CD4-positive, alpha-beta T cell treated with Interferon gamma for 1 hour (primary cell): ENCODE measurements around the gene CNTNAP2.

Experiments used
- DNase-seq: peaks from one replicate; pipeline ENCODE4 v3.0.0-alpha.2; 2020

CNTNAP2 gene

GRCh38 chr7:146701166-146701565 is 584.6 kb downstream of the CNTNAP2 start:
- no peak for DNase-seq

GRCh38 chr7:146702898-146703297 is 586.3 kb downstream of the CNTNAP2 start:
- no peak for DNase-seq

DNA sequence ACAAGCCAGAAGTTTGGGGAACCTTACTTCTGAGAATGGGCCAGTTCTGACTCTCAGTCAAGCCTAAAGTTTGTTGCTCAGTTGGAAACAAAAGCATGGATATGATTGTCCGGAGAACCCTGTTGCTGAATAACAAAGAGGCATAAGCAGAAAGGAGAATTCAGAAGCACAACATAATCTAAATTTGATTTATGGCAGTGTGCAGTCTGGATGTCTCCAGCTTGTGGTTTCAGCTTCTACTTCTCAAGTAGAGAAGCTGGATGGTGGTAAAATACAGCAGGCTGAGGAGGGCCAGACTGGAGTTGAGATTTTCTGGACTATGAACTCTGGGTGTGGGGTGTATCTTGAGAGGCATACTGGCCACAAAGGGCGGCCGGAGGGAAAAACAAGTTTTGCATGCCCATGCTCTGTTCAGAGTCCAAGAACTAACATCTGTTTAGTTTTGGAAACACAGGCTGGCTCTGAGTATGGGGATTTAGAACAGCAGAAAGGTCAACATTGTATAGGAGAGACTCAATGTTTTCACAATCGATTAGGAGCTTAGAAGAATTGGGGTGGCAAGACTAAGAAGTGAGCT is 592.9 kb downstream of the CNTNAP2 start:
- DNase-seq = no peak

- no peak for DNase-seq
Measured at GRCh38 chr7:146713205-146713604, 596.6 kb downstream of the CNTNAP2 start.

DNA sequence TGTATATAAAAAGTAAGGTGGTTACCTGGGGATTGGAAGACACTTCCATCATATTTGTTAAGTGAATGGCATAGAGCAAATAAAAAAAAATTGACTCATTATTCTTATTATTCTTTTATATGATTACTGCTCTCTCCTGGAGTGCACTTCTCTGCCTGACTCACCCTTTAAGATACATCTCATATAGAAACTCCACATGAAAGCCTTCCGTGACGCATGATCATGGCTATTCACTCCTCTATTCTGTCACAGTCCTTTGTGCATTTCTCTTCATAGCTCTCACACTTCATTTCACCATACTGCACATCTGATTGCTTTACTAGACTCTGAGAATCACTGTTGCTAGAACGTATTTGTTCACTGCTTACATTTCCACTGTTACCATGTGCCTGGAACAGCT is 597.3 kb downstream of the CNTNAP2 start:
- no peak for DNase-seq

- DNase-seq = no peak
Measured at GRCh38 chr7:146720195-146720594, 603.6 kb downstream of the CNTNAP2 start.

DNA sequence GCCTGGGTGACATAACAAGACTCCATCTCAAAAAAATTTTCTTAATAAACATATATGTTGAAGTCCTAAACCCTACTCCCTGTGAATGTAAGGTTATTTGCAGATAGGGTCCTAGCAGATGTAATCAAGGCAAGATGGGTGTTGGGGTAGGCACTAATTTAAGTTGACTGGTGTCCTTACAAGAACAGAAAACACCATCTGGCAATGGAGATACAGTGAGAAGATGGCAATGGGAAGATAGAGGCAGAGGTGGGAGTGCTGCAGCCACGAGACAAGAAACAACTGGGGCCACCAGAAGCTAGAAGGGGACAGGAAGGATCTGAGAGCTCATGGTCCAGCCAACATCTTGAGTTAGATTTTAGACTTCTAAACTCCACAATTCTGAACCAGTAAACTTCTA is 606.4 kb downstream of the CNTNAP2 start:
- no peak for DNase-seq

DNA sequence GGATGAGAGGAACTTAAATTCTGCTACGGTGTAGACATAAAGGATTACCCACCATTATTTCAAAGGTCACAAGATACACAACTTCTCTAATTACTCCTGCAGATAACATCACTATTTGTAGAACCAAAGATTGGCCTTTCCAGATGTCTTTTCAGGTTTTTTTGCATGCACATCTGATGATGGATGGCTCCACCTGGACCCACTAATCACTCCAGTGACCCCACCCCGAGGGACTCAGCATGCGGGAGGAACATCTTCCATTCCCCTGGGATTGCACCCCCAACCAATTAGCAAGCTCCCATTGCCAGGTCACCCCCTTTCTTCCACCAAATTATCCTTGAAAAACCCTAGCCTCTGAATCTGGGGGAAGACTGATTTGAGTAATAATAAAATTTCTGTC is 608.9 kb downstream of the CNTNAP2 start:
- no peak for DNase-seq

DNA sequence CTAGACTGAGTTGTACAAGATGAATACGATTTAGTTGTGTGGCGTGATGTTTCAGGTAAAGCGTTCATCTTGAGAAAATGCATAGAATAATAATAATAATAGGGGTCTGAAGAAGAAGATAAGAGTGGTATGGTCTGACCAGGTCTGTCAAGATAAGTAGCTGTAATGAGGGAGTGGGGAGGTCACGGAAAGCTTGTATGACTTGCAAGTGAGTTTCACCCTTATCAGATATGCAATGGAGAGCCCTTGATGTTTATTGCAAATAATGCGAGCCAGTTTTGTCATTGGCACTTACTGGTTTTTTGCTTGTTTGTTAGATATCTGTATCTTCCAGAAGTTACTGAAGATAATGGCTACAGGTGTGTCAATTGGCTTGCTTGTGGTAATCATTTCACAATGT is 611.5 kb downstream of the CNTNAP2 start:
- DNase-seq = no peak

DNA sequence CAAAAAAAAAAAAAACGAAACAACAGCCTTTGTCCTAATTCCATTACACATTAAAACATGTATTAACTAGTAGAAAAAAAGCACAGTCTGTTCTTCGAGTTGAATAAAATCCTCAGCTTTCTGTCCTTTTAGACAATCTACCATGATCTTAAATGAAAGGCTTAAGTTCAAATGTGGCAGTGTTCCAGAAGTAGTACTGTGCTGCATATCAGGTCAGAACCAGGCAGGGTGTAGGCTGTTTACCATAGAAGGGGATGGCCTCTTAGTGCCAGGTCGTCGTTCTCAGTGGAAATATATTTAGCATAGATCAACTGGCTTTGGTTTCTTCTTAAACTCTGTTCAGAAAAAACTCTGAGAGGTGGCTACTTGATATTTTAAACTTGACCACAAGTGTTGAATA is 612.0 kb downstream of the CNTNAP2 start:
- DNase-seq = no peak

DNA sequence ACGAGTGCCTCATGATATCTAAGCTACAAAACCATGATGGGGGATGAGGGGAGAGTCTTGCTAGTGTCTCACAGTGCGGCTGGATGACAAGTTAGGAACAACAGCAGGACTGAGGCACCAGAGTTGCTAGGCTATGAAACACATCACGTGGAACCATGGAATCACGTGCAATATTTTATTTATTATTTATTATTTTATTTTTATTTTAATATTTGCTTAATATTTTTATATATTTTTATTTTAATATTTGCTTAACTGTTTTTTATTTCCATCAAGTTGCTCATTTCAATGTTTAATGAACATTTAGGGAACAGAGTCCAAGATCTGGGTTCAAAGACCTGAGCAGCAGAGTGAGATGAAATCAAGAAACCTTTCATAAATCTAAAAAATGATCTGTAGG is 614.6 kb downstream of the CNTNAP2 start:
- DNase-seq = no peak

GRCh38 chr7:146735992-146736391 is 619.4 kb downstream of the CNTNAP2 start:
- DNase-seq = no peak

DNA sequence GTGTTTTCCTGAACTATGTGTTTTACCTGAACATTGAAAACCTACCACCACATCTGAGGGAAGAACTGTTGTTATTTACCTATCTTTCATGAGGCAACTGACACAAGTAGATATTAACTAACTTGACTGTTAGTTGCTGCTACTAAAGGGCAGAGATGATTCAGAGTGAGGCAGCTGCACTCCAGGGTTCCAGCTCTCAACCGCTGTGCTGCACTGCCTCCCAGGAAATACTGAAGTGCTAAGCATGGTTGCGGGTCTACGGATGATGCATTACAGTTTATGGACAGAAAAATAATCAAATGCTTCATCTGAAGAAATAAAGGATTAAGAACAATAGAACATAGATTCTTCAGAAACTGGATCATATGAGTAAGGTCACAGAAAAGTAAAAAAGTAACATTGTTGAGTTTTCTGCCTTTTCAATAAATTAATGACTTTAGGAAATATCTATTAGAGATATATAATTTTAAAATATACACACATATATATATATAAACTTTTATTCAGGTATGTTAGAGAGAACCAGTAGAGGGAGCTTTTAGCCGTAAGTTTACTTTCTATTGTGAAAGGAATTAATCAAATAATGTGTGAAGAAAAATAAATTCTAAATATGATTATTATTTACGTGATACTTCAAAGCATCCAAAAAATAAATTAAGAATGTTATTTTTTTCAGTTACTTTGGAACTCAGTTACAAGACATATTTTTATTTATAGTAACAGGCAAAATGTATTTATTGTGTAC is 620.0 kb downstream of the CNTNAP2 start:
- DNase-seq = no peak

DNA sequence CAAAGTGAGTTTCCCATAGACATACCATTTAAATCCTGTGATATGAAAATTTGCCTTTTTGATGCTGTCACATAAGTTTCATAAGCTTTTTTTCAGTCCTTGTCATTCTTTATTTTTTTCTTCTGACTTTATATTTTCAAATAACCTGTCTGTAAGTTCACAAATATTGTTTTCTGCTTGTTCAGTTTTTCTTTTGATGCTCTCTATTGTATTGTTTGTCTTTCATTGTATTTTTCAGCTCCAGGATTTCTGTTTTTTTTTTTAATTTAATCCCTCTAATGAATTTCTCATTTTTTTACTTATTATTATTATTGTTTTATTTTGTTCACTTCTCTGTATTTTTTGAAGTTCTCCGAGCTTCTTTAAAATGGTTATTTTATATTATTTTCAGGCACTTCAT is 623.4 kb downstream of the CNTNAP2 start:
- no peak for DNase-seq

- DNase-seq = no peak
Measured at GRCh38 chr7:146741911-146742310, 625.3 kb downstream of the CNTNAP2 start.

- DNase-seq = no peak
Measured at GRCh38 chr7:146754385-146754784, 637.8 kb downstream of the CNTNAP2 start.

DNA sequence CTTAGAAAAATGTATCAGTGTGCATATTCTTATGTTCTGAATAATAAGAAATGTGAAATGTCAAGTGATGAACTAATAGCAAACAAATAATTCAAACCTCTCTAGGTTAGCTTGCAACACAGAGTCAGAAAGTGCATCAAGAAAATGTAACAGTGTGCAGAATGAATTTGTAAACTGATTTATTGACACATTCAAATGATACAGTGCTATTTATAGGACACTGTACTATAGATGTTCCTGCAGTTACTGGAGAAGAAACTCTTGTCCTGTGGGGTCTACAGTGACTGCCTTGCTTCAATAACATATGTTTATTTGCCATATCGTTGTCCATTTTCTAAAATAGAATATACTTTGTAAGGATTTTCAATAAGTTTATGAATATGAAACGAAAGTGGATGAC is 639.0 kb downstream of the CNTNAP2 start:
- DNase-seq = no peak

DNA sequence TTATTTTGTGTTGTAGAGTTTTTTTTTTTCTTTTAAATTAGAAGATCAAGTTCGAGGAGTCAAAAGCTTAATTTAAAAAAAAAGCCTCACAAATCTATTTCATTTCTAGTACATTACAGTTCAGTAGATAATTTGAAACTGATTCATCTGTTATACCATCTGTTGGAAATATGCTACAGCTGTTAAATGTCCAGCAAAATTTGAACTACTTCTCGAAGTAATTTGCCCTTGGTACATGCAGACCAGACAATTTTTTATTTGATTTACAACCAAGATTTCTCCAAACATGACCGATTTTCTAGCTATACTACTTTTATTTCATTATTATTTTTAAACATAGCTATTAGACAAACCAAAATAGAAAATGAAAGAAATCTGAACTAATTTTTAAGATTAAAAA is 647.9 kb downstream of the CNTNAP2 start:
- no peak for DNase-seq

DNA sequence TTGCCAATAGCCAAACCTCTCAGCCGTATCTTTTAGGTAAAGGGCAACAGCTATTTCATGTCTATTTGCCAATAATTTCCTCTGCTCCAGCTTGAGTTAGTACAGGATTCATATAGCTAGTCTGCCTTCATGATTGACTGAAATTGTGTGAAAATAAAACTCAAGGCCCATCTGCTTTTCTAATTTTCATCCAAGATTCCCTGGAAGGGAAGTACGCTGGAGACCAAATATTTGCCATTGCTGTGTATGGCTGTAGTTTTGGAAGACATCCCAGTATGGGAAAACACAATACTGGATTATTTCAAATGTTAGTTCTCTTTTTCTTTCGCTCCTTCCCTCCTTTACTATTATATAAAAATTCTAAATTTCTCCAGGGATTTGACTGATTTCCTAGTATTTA is 652.4 kb downstream of the CNTNAP2 start:
- no peak for DNase-seq

GRCh38 chr7:146772601-146773000 is 656.0 kb downstream of the CNTNAP2 start:
- DNase-seq = no peak

- no peak for DNase-seq
Measured at GRCh38 chr7:146773506-146773905, 656.9 kb downstream of the CNTNAP2 start.

- no peak for DNase-seq
Measured at GRCh38 chr7:146781352-146782116, 664.9 kb downstream of the CNTNAP2 start.

DNA sequence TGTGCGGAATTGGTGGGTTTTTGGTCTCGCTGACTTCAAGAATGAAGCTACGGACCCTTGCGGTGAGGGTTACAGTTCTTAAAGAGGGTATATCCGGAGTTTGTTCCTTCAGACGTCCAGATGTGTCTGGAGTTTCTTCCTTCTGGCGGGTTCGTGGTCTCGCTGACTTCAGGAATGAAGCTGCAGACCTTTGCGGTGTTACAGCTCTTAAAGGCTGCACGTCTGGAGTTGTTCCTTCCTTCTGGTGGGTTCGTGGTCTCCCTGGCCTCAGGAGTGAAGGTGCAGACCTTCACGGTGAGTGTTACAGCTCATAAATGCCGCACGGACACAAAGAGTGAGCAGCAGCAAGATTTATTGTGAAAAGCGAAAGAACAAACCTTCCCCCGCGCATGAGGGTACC is 670.7 kb downstream of the CNTNAP2 start:
- DNase-seq = no peak

DNA sequence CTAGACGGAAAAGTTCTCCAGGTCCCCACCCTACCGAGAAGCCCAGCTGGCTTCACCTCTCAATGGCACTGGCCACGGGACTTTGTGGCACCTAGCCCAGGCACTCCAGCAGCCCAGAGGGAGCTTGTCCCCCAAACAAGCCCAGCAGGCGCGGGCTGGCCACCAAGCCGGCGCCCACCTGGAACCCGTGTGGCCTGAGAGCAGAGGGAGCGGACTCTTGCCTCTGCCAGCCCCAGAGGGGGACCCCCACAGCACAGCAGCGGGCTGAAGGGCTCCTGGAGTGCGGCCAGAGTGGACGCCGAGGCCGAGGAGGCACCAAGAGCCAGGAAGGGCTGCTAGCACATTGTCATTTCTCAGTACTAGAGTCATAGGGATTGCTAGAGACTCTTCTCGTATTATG is 671.4 kb downstream of the CNTNAP2 start:
- DNase-seq = no peak
